HCT116 (cell line): Measurements from ENCODE around the gene DDX19B. TPM values are rescaled to one million over a fixed set of nuclear protein-coding genes. Genes with fewer than 3 reads are reported as not detected.
A peak's percentile ranks its signal among the peaks of the same experiment; 100 is the strongest.

Source experiments
- ATAC-seq: fragments of 200-7000 bp; cut with Tn5 transposase; 2 replicates; pipeline ENCODE4 v1.9.1; 2020; ENCODE audit warnings: mild to moderate bottlenecking, moderate library complexity
- BruUV-seq: library from RNA; stranded (reverse); fragments of 400-500 nt; replicated peaks from 2 replicates; lab custom pipeline; 2021; lab: Mats Ljungman, UMichigan
- CTCF ChIA-PET: fragments of 300-600 bp; sonication (Branson Sonifier 250); formaldehyde crosslinking; loops from one replicate; lab custom pipeline; 2021; ENCODE audit warnings: antibody characterized with exemption; lab: Charles Lee
- POLR2A ChIA-PET: fragments of 300-600, 350-600 bp; sonication (Branson Sonifier 250); formaldehyde crosslinking; loops from one replicate; lab custom pipeline; 2021; ENCODE audit warnings: antibody characterized with exemption; lab: Charles Lee
- RAD21 ChIA-PET, 2 experiments: fragments of 300-600 bp; sonication (Branson Sonifier 250); formaldehyde crosslinking; loops; one replicate each; lab custom pipeline; 2023; ENCODE audit warnings: low total read pairs in 2 of 2; ENCODE audit not compliant: uncharacterized antibody in 2 of 2, unreplicated experiment in 2 of 2, low non-redundant PET in 1 of 2; lab: Charles Lee
- DNase-seq: peaks from one replicate; pipeline ENCODE4 v3.0.0-alpha.2; 2010; ENCODE audit warnings: low read depth, low spot score
- H2AFZ ChIP-seq: fragments of 200-600 bp; shearing (Covaris generic), sonication (generic); 2 replicates; pipeline ENCODE4 v1.6.1; 2017; ENCODE audit warnings: low read depth, mixed run types, mixed read lengths, antibody characterized with exemption, low read length; ENCODE audit not compliant: poor library complexity, severe bottlenecking
- H3K27ac ChIP-seq: 2 replicates; pipeline ENCODE4 v1.5.1; 2012; ENCODE audit warnings: low read depth, low read length
- H3K27me3 ChIP-seq: fragments of 200-600 bp; sonication (generic); 2 replicates; pipeline ENCODE4 v1.6.1; 2016; ENCODE audit warnings: mixed run types, low read length, mixed read lengths; ENCODE audit not compliant: insufficient read depth
- H3K36me3 ChIP-seq, 2 experiments: fragments of 200-500 bp in 1 of 2; fragments of 200-600 bp in 1 of 2; sonication (Bioruptor generic) in 1 of 2; sonication (generic) in 1 of 2; 2 replicates each; pipeline versions ENCODE4 v1.5.1 to v1.6.1; 2014 to 2016; ENCODE audit warnings: low read length in 2 of 2, inconsistent platforms in 1 of 2, mixed read lengths in 1 of 2, mixed run types in 1 of 2; ENCODE audit not compliant: insufficient read depth in 2 of 2, control insufficient read depth in 1 of 2
- H3K4me1 ChIP-seq, 2 experiments: fragments of 200-600 bp in 1 of 2; sonication (generic) in 1 of 2; 2 replicates each; pipeline versions ENCODE4 v1.5.1 to v1.6.1; 2012 to 2017; ENCODE audit warnings: low read length in 2 of 2, inconsistent platforms in 1 of 2, mild to moderate bottlenecking in 1 of 2, mixed read lengths in 1 of 2, mixed run types in 1 of 2, moderate library complexity in 1 of 2; ENCODE audit not compliant: insufficient read depth in 2 of 2, control insufficient read depth in 1 of 2
- H3K4me2 ChIP-seq: fragments of 200-600 bp; sonication (generic); 2 replicates; pipeline ENCODE4 v1.6.1; 2017; ENCODE audit warnings: mixed run types, low read length, mixed read lengths
- H3K4me3 ChIP-seq, 2 experiments: fragments of 200-600 bp in 1 of 2; sonication (generic) in 1 of 2; replicated peaks in 1 of 2; 2 replicates each; pipeline ENCODE4 v1.5.1; 2011 to 2016; ENCODE audit warnings: low read length in 2 of 2, control low read depth in 1 of 2, low read depth in 1 of 2, mild to moderate bottlenecking in 1 of 2, mixed read lengths in 1 of 2, mixed run types in 1 of 2
- H3K79me2 ChIP-seq: fragments of 200-600 bp; sonication (generic); 2 replicates; pipeline ENCODE4 v1.6.1; 2017; ENCODE audit warnings: mild to moderate bottlenecking, mixed run types, low read length, moderate library complexity, mixed read lengths; ENCODE audit not compliant: insufficient read depth
- H3K9ac ChIP-seq: fragments of 200-600 bp; sonication (generic); 2 replicates; pipeline ENCODE4 v1.6.1; 2016; ENCODE audit warnings: low read length, mixed read lengths
- H3K9me2 ChIP-seq: fragments of 200-600 bp; sonication (generic), shearing (Covaris generic); 2 replicates; pipeline ENCODE4 v1.6.1; 2017; ENCODE audit warnings: mixed run types, mild to moderate bottlenecking, moderate library complexity; ENCODE audit not compliant: insufficient read depth
- H3K9me3 ChIP-seq, 2 experiments: fragments of 200-500 bp in 1 of 2; fragments of 200-600 bp in 1 of 2; sonication (Bioruptor generic) in 1 of 2; sonication (generic) in 1 of 2; 2 replicates each; pipeline ENCODE4 v1.6.1; 2014 to 2017; ENCODE audit warnings: low read length in 2 of 2, mixed read lengths in 2 of 2, inconsistent platforms in 1 of 2, low read depth in 1 of 2, mild to moderate bottlenecking in 1 of 2, mixed run types in 1 of 2, moderate library complexity in 1 of 2; ENCODE audit not compliant: control insufficient read depth in 1 of 2, insufficient read depth in 1 of 2
- H4K20me1 ChIP-seq: fragments of 200-600 bp; sonication (generic), shearing (Covaris generic); 2 replicates; pipeline ENCODE4 v1.6.1; 2017; ENCODE audit warnings: mixed run types, mild to moderate bottlenecking, moderate library complexity; ENCODE audit not compliant: insufficient read depth
- CEBPB ChIP-seq: IDR thresholded peaks from 2 replicates; pipeline ENCODE4 v1.6.1; 2012; ENCODE audit warnings: low read depth
- EGR1 ChIP-seq: IDR thresholded peaks from 2 replicates; pipeline ENCODE4 v1.6.1; 2012; ENCODE audit warnings: low read depth
- ELF1 ChIP-seq: IDR thresholded peaks from 2 replicates; pipeline ENCODE4 v1.6.1; 2012; ENCODE audit warnings: low read depth, borderline replicate concordance
- JUND ChIP-seq: IDR thresholded peaks from 2 replicates; pipeline ENCODE4 v1.6.1; 2012
- MAX ChIP-seq: IDR thresholded peaks from 2 replicates; pipeline ENCODE4 v1.6.1; 2012
- POLR2A ChIP-seq: IDR thresholded peaks from 2 replicates; pipeline ENCODE4 v1.7.0; 2011; ENCODE audit warnings: borderline replicate concordance; ENCODE audit not compliant: insufficient read depth, insufficient read length; ENCODE audit errors: extremely low read depth
- POLR2AphosphoS5 ChIP-seq: IDR thresholded peaks from 2 replicates; pipeline ENCODE4 v1.6.1; 2011; ENCODE audit warnings: mild to moderate bottlenecking, low read depth, low read length, moderate library complexity
- RAD21 ChIP-seq: IDR thresholded peaks from 2 replicates; pipeline ENCODE4 v1.6.1; 2012; ENCODE audit warnings: low read depth, mild to moderate bottlenecking
- SP1 ChIP-seq: IDR thresholded peaks from 2 replicates; pipeline ENCODE4 v1.6.1; 2012; ENCODE audit warnings: low read depth
- TCF7L2 ChIP-seq: IDR thresholded peaks from 2 replicates; pipeline ENCODE4 v1.7.0; 2011; ENCODE audit warnings: borderline replicate concordance, inconsistent platforms; ENCODE audit not compliant: insufficient read depth, insufficient read length; ENCODE audit errors: extremely low read depth
- YY1 ChIP-seq: IDR thresholded peaks from 2 replicates; pipeline ENCODE4 v1.6.1; 2011; ENCODE audit warnings: low read length, low read depth, moderate library complexity, mild to moderate bottlenecking; ENCODE audit not compliant: insufficient replicate concordance; ENCODE audit errors: extremely low read depth
- ZFX ChIP-seq: fragments of 450-650 bp; IDR thresholded peaks from 2 replicates; pipeline ENCODE4 v1.6.1; 2017
- intact Hi-C: fragments of 100-400 bp; cut with micrococcal nuclease; formaldehyde crosslinking; loops from 2 replicates; pipeline ENCODE4 v1.10.0; 2022
- total RNA-seq: library from RNA; stranded (reverse); gene quantifications from one replicate; pipeline ENCODE4 v1.2.1, GENCODE V29; 2021; ENCODE audit not compliant: unreplicated experiment

The DDX19B gene
- total RNA-seq, 1 experiment from 2014 or later = 36.6 TPM

- no peaks in the 10 kb centered on the region for H3K9me2 ChIP-seq
- peak within 1 kb of the TSS; percentile 68 for H3K4me2 ChIP-seq
- TF ChIP-seq RAD21 (no peak), JUND (no peak), EGR1 (no peak), TCF7L2 (no peak), CEBPB (peak; percentile 72; the same call in 1 of the 2 replicates), POLR2AphosphoS5 (peak; percentile 95), ELF1 (no peak), ZFX (peak; percentile 94; the same call in 1 of the 2 replicates), POLR2A (peak; percentile 83), YY1 (peak; percentile 37), MAX (peak; percentile 66), SP1 (peak; percentile 98)
- peak within 1 kb of the TSS; percentile 86 for H2AFZ ChIP-seq
- intact Hi-C loops = loop anchor here (2.0 kb wide), 1 partner anchor 57 kb away; the partner anchor contains the start of gene DDX19A
- no peaks in the 10 kb centered on the region for H3K9me3 ChIP-seq
- peak within 1 kb of the TSS; percentile 84 to 98 for H3K4me3 ChIP-seq
- H3K9ac ChIP-seq = peak within 1 kb of the TSS; percentile 97
- TSS peak; percentile 99 for BruUV-seq
- H4K20me1 ChIP-seq = no peaks in the 10 kb centered on the region
- DNase-seq = peak; percentile 100
- peak; percentile 98 for ATAC-seq
- peaks cover 5 to 7% of the 10 kb centered on the region in 2 experiments; a peak in 2 of 4 replicates for H3K36me3 ChIP-seq
- H3K79me2 ChIP-seq = peaks cover 45% of the 10 kb centered on the region
- H3K27ac ChIP-seq = peak within 1 kb of the TSS; percentile 78
- CTCF ChIA-PET = interaction anchor here (1.0 kb wide), 1 partner anchor 38 kb away, joined by 4 read pairs; the partner anchor contains the start of gene EXOSC6
- no peaks in the 10 kb centered on the region for H3K27me3 ChIP-seq
- peaks cover 11 to 14% of the 10 kb centered on the region in 2 experiments for H3K4me1 ChIP-seq
- POLR2A ChIA-PET = interaction anchor here (0.7 to 2.8 kb wide), 10 partner anchors 9 to 124 kb away, joined by 3 to 22 read pairs (median 4); partner anchors contain the start of genes DDX19B and EXOSC6
- RAD21 ChIA-PET = interaction anchor here in 1 of 2 experiments (0.6 kb wide), 1 partner anchor 1699 kb away, joined by 3 read pairs; no protein-coding TSS in a partner anchor
These were observed 9.5 kb upstream of the DDX19B start, which contains the start of gene AARS1 for GRCh38 chr16:70289229-70290094. AARS1 (minus strand) TSS chr16:70289506; CDS start chr16:70282763, 6,743 bp downstream.
